Immature natural killer cell (primary cell): Measurements from ENCODE around the gene ATRN. TPM values are rescaled to one million over a fixed set of nuclear protein-coding genes. Genes with fewer than 3 reads are reported as not detected.
A peak's percentile ranks its signal among the peaks of the same experiment; 100 is the strongest.

ENCODE experiments used
- DNase-seq, 3 donors: peaks; one replicate each; pipeline ENCODE4 v3.0.0; 2022; ENCODE audit warnings: mixed read lengths in 1 of 3
- H3K27ac Mint-ChIP-seq, 6 donors: one replicate each; pipeline ENCODE4 v1.8.0; 2020; ENCODE audit warnings: mixed read lengths in 6 of 6, mild to moderate bottlenecking in 5 of 6, inconsistent platforms in 4 of 6, moderate library complexity in 3 of 6
- H3K27me3 Mint-ChIP-seq, 3 donors: one replicate each; pipeline ENCODE4 v1.8.0; 2020 to 2021; ENCODE audit warnings: low read depth in 3 of 3, mild to moderate bottlenecking in 3 of 3, mixed read lengths in 3 of 3, moderate library complexity in 3 of 3, inconsistent platforms in 1 of 3
- H3K36me3 Mint-ChIP-seq, 3 donors: one replicate each; pipeline ENCODE4 v1.8.0; 2020; ENCODE audit warnings: mixed read lengths in 3 of 3, inconsistent platforms in 2 of 3, mild to moderate bottlenecking in 2 of 3
- H3K4me1 Mint-ChIP-seq, 2 donors: one replicate each; pipeline ENCODE4 v1.8.0; 2020; ENCODE audit warnings: inconsistent platforms in 2 of 2, mild to moderate bottlenecking in 2 of 2, mixed read lengths in 2 of 2, moderate library complexity in 1 of 2
- H3K4me3 Mint-ChIP-seq, 5 donors: one replicate each; pipeline ENCODE4 v1.8.0; 2020; ENCODE audit warnings: mild to moderate bottlenecking in 5 of 5, mixed read lengths in 5 of 5, inconsistent platforms in 3 of 5, moderate library complexity in 3 of 5
- H3K9me3 Mint-ChIP-seq, 6 donors: one replicate each; pipeline ENCODE4 v1.8.0; 2020; ENCODE audit warnings: mild to moderate bottlenecking in 6 of 6, mixed read lengths in 6 of 6, inconsistent platforms in 4 of 6, moderate library complexity in 3 of 6
- polyA plus RNA-seq, 3 donors: library from polyadenylated mRNA; unstranded; fragments of 300-500 nt; fragmentation: Illumina TruSeq; gene quantifications; one replicate each; pipeline ENCODE4 v1.2.3, GENCODE V29; 2021

Gene ATRN
- polyA plus RNA-seq, 3 donors from 2014 or later = 9.4 to 15.2 (median 9.7) TPM

- DNase-seq = no peak
- Mint-ChIP-seq H3K4me1 (no peaks in the 10 kb centered on the region), H3K27me3 (peaks cover 3 to 16% (median 15%) of the 10 kb centered on the region in 3 donors), H3K9me3 (no peaks in the 10 kb centered on the region), H3K27ac (no peak within 1 kb of the TSS), H3K4me3 (peak within 1 kb of the TSS in 1 of 5 donors; percentile 5), H3K36me3 (no peaks in the 10 kb centered on the region)
Measured at GRCh38 chr20:3681931-3682781, 211.3 kb downstream of the ATRN start, which contains the start of gene ADAM33. Gene ADAM33, minus strand, starts transcription at chr20:3682010. Its CDS starts 6 bp downstream, at chr20:3682004.

- H3K27me3 Mint-ChIP-seq = peaks cover 4 to 13% (median 11%) of the 10 kb centered on the region in 3 donors
- no peak for DNase-seq
- no peaks in the 10 kb centered on the region for H3K4me1 Mint-ChIP-seq
- no peaks in the 10 kb centered on the region for H3K36me3 Mint-ChIP-seq
- no peaks in the 10 kb centered on the region for H3K9me3 Mint-ChIP-seq
- H3K27ac Mint-ChIP-seq = no peak overlapping the region
- no peak overlapping the region for H3K4me3 Mint-ChIP-seq
Measured at GRCh38 chr20:3685341-3685740, 214.5 kb downstream of the ATRN start.

- H3K9me3 Mint-ChIP-seq = no peaks in the 10 kb centered on the region
- H3K4me1 Mint-ChIP-seq = no peaks in the 10 kb centered on the region
- no peak overlapping the region for H3K27ac Mint-ChIP-seq
- H3K4me3 Mint-ChIP-seq = no peak overlapping the region
- no peaks in the 10 kb centered on the region for H3K36me3 Mint-ChIP-seq
- peaks cover 6 to 10% (median 6%) of the 10 kb centered on the region in 3 donors for H3K27me3 Mint-ChIP-seq
- DNase-seq = no peak
Measured at GRCh38 chr20:3686421-3686820, 215.6 kb downstream of the ATRN start.

GRCh38 chr20:3686867-3687321 lies 216.1 kb downstream of the ATRN start:
- no peak overlapping the region for H3K4me3 Mint-ChIP-seq
- no peaks in the 10 kb centered on the region for H3K4me1 Mint-ChIP-seq
- no peaks in the 10 kb centered on the region for H3K9me3 Mint-ChIP-seq
- no peak overlapping the region for H3K27ac Mint-ChIP-seq
- H3K27me3 Mint-ChIP-seq = peaks cover 6 to 10% (median 6%) of the 10 kb centered on the region in 3 donors
- no peaks in the 10 kb centered on the region for H3K36me3 Mint-ChIP-seq
- DNase-seq = no peak

- Mint-ChIP-seq H3K27me3 (peaks cover 6 to 10% (median 6%) of the 10 kb centered on the region in 3 donors), H3K27ac (no peak overlapping the region), H3K4me1 (no peaks in the 10 kb centered on the region), H3K4me3 (no peak overlapping the region), H3K9me3 (no peaks in the 10 kb centered on the region), H3K36me3 (no peaks in the 10 kb centered on the region)
- DNase-seq = no peak
Measured at GRCh38 chr20:3687655-3688054, 216.8 kb downstream of the ATRN start.

- Mint-ChIP-seq H3K4me1 (no peaks in the 10 kb centered on the region), H3K9me3 (no peaks in the 10 kb centered on the region), H3K27me3 (peaks cover 3 to 6% (median 4%) of the 10 kb centered on the region in 3 donors), H3K36me3 (no peaks in the 10 kb centered on the region), H3K27ac (no peak overlapping the region), H3K4me3 (no peak overlapping the region)
- DNase-seq = no peak
Measured at GRCh38 chr20:3689978-3690377, 219.2 kb downstream of the ATRN start.

GRCh38 chr20:3690413-3690812 lies 219.6 kb downstream of the ATRN start:
- no peak for DNase-seq
- H3K4me3 Mint-ChIP-seq = no peak overlapping the region
- no peaks in the 10 kb centered on the region for H3K9me3 Mint-ChIP-seq
- peaks cover 1 to 6% (median 3%) of the 10 kb centered on the region in 3 donors for H3K27me3 Mint-ChIP-seq
- no peaks in the 10 kb centered on the region for H3K4me1 Mint-ChIP-seq
- H3K27ac Mint-ChIP-seq = no peak overlapping the region
- no peaks in the 10 kb centered on the region for H3K36me3 Mint-ChIP-seq

GRCh38 chr20:3691306-3691705 lies 220.5 kb downstream of the ATRN start:
- Mint-ChIP-seq H3K27me3 (peaks cover 0 to 6% (median 3%) of the 10 kb centered on the region in 3 donors), H3K36me3 (no peaks in the 10 kb centered on the region)

GRCh38 chr20:3691897-3692296 lies 221.1 kb downstream of the ATRN start:
- H3K9me3 Mint-ChIP-seq = peaks cover 0 to 2% (median 0%) of the 10 kb centered on the region in 6 donors
- no peaks in the 10 kb centered on the region for H3K36me3 Mint-ChIP-seq
- no peak overlapping the region for H3K4me3 Mint-ChIP-seq
- DNase-seq = no peak
- no peak overlapping the region for H3K27ac Mint-ChIP-seq
- H3K27me3 Mint-ChIP-seq = peaks cover 0 to 3% (median 3%) of the 10 kb centered on the region in 3 donors
- no peaks in the 10 kb centered on the region for H3K4me1 Mint-ChIP-seq

More at GRCh38 chr20:3691306-3691705, 220.5 kb downstream of the ATRN start:
- H3K4me1 Mint-ChIP-seq = no peaks in the 10 kb centered on the region
- no peak overlapping the region for H3K27ac Mint-ChIP-seq
- peaks cover 0 to 2% (median 0%) of the 10 kb centered on the region in 6 donors for H3K9me3 Mint-ChIP-seq
- DNase-seq = no peak
- H3K4me3 Mint-ChIP-seq = no peak overlapping the region

GRCh38 chr20:3692706-3693294 lies 222.0 kb downstream of the ATRN start:
- no peak for DNase-seq
- Mint-ChIP-seq H3K4me1 (no peaks in the 10 kb centered on the region), H3K27ac (no peak overlapping the region)

GRCh38 chr20:3693376-3693775 lies 222.6 kb downstream of the ATRN start:
- no peak for DNase-seq
- H3K36me3 Mint-ChIP-seq = no peaks in the 10 kb centered on the region
- no peak overlapping the region for H3K27ac Mint-ChIP-seq
- no peaks in the 10 kb centered on the region for H3K4me1 Mint-ChIP-seq
- H3K9me3 Mint-ChIP-seq = peaks cover 0 to 2% (median 0%) of the 10 kb centered on the region in 6 donors
- no peak overlapping the region for H3K4me3 Mint-ChIP-seq
- H3K27me3 Mint-ChIP-seq = peaks cover 0 to 3% (median 0%) of the 10 kb centered on the region in 3 donors

More at GRCh38 chr20:3692706-3693294, 222.0 kb downstream of the ATRN start:
- H3K9me3 Mint-ChIP-seq = peaks cover 0 to 2% (median 0%) of the 10 kb centered on the region in 6 donors
- H3K36me3 Mint-ChIP-seq = no peaks in the 10 kb centered on the region
- H3K27me3 Mint-ChIP-seq = peaks cover 0 to 3% (median 2%) of the 10 kb centered on the region in 3 donors
- H3K4me3 Mint-ChIP-seq = no peak overlapping the region

GRCh38 chr20:3694864-3695263 lies 224.0 kb downstream of the ATRN start:
- Mint-ChIP-seq H3K27ac (no peak overlapping the region), H3K27me3 (peaks cover 0 to 2% (median 0%) of the 10 kb centered on the region in 3 donors), H3K9me3 (peaks cover 0 to 2% (median 0%) of the 10 kb centered on the region in 6 donors), H3K4me1 (no peaks in the 10 kb centered on the region), H3K36me3 (no peaks in the 10 kb centered on the region), H3K4me3 (no peak overlapping the region)
- no peak for DNase-seq

GRCh38 chr20:3696200-3696599 lies 225.4 kb downstream of the ATRN start:
- Mint-ChIP-seq H3K4me3 (no peak overlapping the region), H3K4me1 (no peaks in the 10 kb centered on the region), H3K9me3 (peaks cover 0 to 2% (median 0%) of the 10 kb centered on the region in 6 donors), H3K36me3 (no peaks in the 10 kb centered on the region), H3K27ac (no peak overlapping the region), H3K27me3 (no peaks in the 10 kb centered on the region)
- no peak for DNase-seq
